ENCODE data around the gene XPC. TPM values are rescaled to one million over a fixed set of nuclear protein-coding genes. Genes with fewer than 3 reads are reported as not detected.

XPC gene
- total RNA-seq, 1 experiment from 2014 or later, result 57.2 TPM

DNA sequence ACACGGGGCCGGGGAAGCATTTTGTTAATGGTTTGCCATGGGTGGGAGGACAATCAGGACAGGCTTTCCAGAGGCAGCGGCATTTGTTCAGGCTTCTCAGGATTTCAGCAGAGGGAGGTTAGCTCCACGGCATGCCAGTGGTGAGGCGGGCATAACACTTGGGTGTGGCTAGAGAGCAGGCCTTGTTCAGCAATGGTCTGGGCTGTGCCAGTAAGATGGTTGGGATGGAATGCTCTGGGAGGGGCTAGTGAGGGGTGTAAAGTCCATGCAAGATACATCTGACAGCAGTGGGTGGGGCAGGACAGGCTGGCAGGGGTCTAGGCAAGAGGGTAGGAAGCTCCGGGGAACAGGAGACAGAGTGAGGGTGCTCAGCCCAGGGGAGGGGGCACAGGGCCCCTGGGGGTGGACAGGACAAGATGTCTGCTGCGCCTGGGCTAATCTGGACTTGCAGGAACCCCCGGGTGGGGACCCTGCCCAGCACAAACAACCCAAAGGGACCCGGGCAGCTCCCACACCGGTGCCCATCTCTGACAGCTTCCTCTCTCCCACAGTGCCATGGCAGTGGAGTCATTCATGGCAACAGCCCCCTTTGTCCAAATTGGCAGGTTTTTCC is 45.1 kb downstream of the XPC start:
- Histone ChIP-seq H3K36me3 (ENCODE audit: insufficient read depth, low read length, poor library complexity, severe bottlenecking) (peaks cover 74% of the 10 kb centered on the region), H3K9me3 (ENCODE audit: low read depth, low read length, poor library complexity, severe bottlenecking) (no peaks in the 10 kb centered on the region), H3K27me3 (replicated peaks; ENCODE audit: insufficient read depth, low read depth, low read length, poor library complexity) (no peaks in the 10 kb centered on the region), H3K27ac (ENCODE audit: low read depth, low read length, poor library complexity, severe bottlenecking) (no peak overlapping the region), H3K4me1 (ENCODE audit: insufficient read depth, low read length, poor library complexity, severe bottlenecking) (no peaks in the 10 kb centered on the region), H3K4me3 (ENCODE audit: low read depth, low read length, poor library complexity, severe bottlenecking) (no peak overlapping the region)
- intact Hi-C loops (cut with micrococcal nuclease; ENCODE audit: unreplicated experiment), result no loop called here
- CTCF ChIA-PET, result no interaction called here
- TF ChIP-seq, protein P1, sequence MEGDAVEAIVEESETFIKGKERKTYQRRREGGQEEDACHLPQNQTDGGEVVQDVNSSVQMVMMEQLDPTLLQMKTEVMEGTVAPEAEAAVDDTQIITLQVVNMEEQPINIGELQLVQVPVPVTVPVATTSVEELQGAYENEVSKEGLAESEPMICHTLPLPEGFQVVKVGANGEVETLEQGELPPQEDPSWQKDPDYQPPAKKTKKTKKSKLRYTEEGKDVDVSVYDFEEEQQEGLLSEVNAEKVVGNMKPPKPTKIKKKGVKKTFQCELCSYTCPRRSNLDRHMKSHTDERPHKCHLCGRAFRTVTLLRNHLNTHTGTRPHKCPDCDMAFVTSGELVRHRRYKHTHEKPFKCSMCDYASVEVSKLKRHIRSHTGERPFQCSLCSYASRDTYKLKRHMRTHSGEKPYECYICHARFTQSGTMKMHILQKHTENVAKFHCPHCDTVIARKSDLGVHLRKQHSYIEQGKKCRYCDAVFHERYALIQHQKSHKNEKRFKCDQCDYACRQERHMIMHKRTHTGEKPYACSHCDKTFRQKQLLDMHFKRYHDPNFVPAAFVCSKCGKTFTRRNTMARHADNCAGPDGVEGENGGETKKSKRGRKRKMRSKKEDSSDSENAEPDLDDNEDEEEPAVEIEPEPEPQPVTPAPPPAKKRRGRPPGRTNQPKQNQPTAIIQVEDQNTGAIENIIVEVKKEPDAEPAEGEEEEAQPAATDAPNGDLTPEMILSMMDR (conservative IDR thresholded peaks at IDR 0.05; ENCODE audit: low read depth, low read length), result no peak
- TF ChIP-seq EZH2 (IDR thresholded peaks at IDR 0.05; ENCODE audit: borderline replicate concordance, low read depth, low read length, poor library complexity, severe bottlenecking), result no peak
- POLR2A ChIA-PET (ENCODE audit: low non-redundant PET), result no interaction called here
- BruUV-seq (replicated peaks), result no TSS peak
- no peak for DNase-seq (ENCODE audit: low spot score)

DNA sequence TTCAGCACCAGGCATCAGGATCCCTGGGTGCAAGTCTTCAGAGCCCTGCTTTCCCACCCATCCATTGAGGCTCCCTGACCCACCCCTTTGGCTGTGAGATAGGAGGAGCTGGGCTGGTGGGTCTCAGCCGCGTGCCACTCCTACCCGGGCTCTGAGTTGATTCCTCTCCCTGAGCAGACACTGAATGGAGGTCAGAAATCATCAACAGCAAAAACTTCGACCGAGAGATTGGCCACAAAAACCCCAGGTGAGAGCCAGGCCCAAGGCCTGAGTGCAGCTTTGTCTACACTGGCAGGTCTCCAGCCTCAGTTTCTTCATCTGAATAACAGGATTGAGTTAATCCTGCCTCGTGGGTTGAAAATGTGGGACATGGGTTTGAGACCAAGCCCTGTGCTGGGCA is 45.7 kb downstream of the XPC start:
- intact Hi-C loops (cut with micrococcal nuclease; ENCODE audit: unreplicated experiment), result no loop called here
- Histone ChIP-seq H3K4me1 (ENCODE audit: insufficient read depth, low read length, poor library complexity, severe bottlenecking) (no peaks in the 10 kb centered on the region), H3K4me3 (ENCODE audit: low read depth, low read length, poor library complexity, severe bottlenecking) (no peak overlapping the region), H3K27ac (ENCODE audit: low read depth, low read length, poor library complexity, severe bottlenecking) (no peak overlapping the region), H3K9me3 (ENCODE audit: low read depth, low read length, poor library complexity, severe bottlenecking) (no peaks in the 10 kb centered on the region), H3K27me3 (replicated peaks; ENCODE audit: insufficient read depth, low read depth, low read length, poor library complexity) (no peaks in the 10 kb centered on the region), H3K36me3 (ENCODE audit: insufficient read depth, low read length, poor library complexity, severe bottlenecking) (peaks cover 78% of the 10 kb centered on the region)
- DNase-seq (ENCODE audit: low spot score), result no peak
- ChIA-PET CTCF (no interaction called here), POLR2A (ENCODE audit: low non-redundant PET) (no interaction called here)
- TF ChIP-seq EZH2 (IDR thresholded peaks at IDR 0.05; ENCODE audit: borderline replicate concordance, low read depth, low read length, poor library complexity, severe bottlenecking), result no peak
- TF ChIP-seq, protein P1 (conservative IDR thresholded peaks at IDR 0.05; ENCODE audit: low read depth, low read length), result no peak
- BruUV-seq (replicated peaks), result no TSS peak

DNA sequence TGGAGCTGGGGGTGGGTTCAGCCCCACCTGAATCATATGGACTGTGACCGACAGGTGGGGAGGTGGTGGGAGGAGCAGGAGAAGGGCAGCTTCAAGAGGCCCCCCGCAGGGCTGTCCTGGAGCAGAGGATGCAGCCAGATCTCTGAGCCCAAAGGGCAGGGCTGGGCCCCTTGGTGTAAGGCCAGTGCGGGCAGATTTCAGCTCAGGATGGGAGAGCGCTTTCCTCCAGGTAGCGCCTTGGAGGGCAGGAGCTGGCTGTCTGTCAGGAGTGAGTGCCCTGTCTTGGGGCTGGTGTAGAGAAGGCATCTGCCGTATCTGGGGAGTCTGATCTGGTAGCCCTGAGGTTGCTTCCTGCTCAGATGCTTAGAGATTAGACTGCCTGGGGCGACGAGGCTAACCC is 46.3 kb downstream of the XPC start:
- ChIA-PET CTCF (no interaction called here), POLR2A (ENCODE audit: low non-redundant PET) (interaction anchor here (0.6 kb wide), 1 partner anchor 954 kb away, joined by 3 read pairs; no protein-coding TSS in a partner anchor)
- TF ChIP-seq, protein P1 (conservative IDR thresholded peaks at IDR 0.05; ENCODE audit: low read depth, low read length), result no peak
- TF ChIP-seq EZH2 (IDR thresholded peaks at IDR 0.05; ENCODE audit: borderline replicate concordance, low read depth, low read length, poor library complexity, severe bottlenecking), result no peak
- H3K4me1 ChIP-seq (ENCODE audit: insufficient read depth, low read length, poor library complexity, severe bottlenecking), result no peaks in the 10 kb centered on the region
- peaks cover 84% of the 10 kb centered on the region for H3K36me3 ChIP-seq (ENCODE audit: insufficient read depth, low read length, poor library complexity, severe bottlenecking)
- BruUV-seq (replicated peaks), result no TSS peak
- no peak overlapping the region for H3K4me3 ChIP-seq (ENCODE audit: low read depth, low read length, poor library complexity, severe bottlenecking)
- no peak overlapping the region for H3K27ac ChIP-seq (ENCODE audit: low read depth, low read length, poor library complexity, severe bottlenecking)
- intact Hi-C loops (cut with micrococcal nuclease; ENCODE audit: unreplicated experiment), result no loop called here
- no peak for DNase-seq (ENCODE audit: low spot score)
- no peaks in the 10 kb centered on the region for H3K9me3 ChIP-seq (ENCODE audit: low read depth, low read length, poor library complexity, severe bottlenecking)
- no peaks in the 10 kb centered on the region for H3K27me3 ChIP-seq (replicated peaks; ENCODE audit: insufficient read depth, low read depth, low read length, poor library complexity)
